Uterus (tissue), 4 donors: ENCODE data around the gene STKLD1. TPM values are rescaled to one million over a fixed set of nuclear protein-coding genes. Genes with fewer than 3 reads are reported as not detected.

Source experiments
- DNase-seq, 2 donors: peaks; one replicate each; pipeline ENCODE4 v3.0.0-alpha.2; 2019 to 2020
- H3K27ac ChIP-seq, 2 donors: fragments of 200-600 bp; sonication (generic); 1 replicate in 1 of 2; 2 replicates in 1 of 2; pipeline ENCODE4 v1.5.1; 2016 to 2018
- H3K27me3 ChIP-seq, 2 donors: fragments of 200-600 bp; sonication (generic); one replicate each; pipeline ENCODE4 v1.5.1; 2018 to 2019; ENCODE audit warnings: control low read depth in 1 of 2
- H3K36me3 ChIP-seq, 2 donors: fragments of 200-600 bp; sonication (generic); one replicate each; pipeline ENCODE4 v1.5.1; 2019; ENCODE audit warnings: control low read depth in 1 of 2
- H3K4me1 ChIP-seq, 2 donors: fragments of 200-600 bp; sonication (generic); one replicate each; pipeline ENCODE4 v1.5.1; 2018 to 2019; ENCODE audit warnings: control low read depth in 1 of 2
- H3K4me3 ChIP-seq, 2 donors: fragments of 200-600 bp; sonication (generic); 1 replicate in 1 of 2; 2 replicates in 1 of 2; pipeline ENCODE4 v1.5.1; 2018 to 2019; ENCODE audit warnings: mild to moderate bottlenecking in 1 of 2
- H3K9me3 ChIP-seq, 2 donors: fragments of 200-600 bp; sonication (generic); one replicate each; pipeline ENCODE4 v1.5.1; 2019; ENCODE audit warnings: control low read depth in 1 of 2
- POLR2A ChIP-seq, 2 donors: fragments of 450-650 bp; IDR thresholded peaks; one replicate each; pipeline ENCODE4 v1.6.1; 2016; ENCODE audit warnings: antibody characterized with exemption in 2 of 2, mild to moderate bottlenecking in 1 of 2, moderate library complexity in 1 of 2
- intact Hi-C: fragments of 100-400 bp; cut with DNase I; formaldehyde crosslinking; loops from one replicate; pipeline ENCODE4 v1.15.1; 2023; ENCODE audit warnings: low total_unique reads
- total RNA-seq, 4 donors: library from RNA; depleted of rRNA in 3 of 4; stranded (reverse); fragments of >200 nt in 3 of 4; gene quantifications; one replicate each; pipeline versions ENCODE4 v1.1.0 to v1.2.4, GENCODE V29; 2014 to 2023
- TF ChIP-seq, protein P1 (sequence below), 4 experiments: fragments of 200-600 bp in 2 of 4; fragments of 450-650 bp in 2 of 4; sonication (generic) in 2 of 4; IDR thresholded peaks; one replicate each; pipeline ENCODE4 v1.5.1; 2016 to 2019; ENCODE audit warnings: antibody characterized with exemption in 4 of 4, mild to moderate bottlenecking in 2 of 4, moderate library complexity in 1 of 4
- donor health status: DM: yes; HTN: yes; CAD: no.

STKLD1 gene
- total RNA-seq, 4 donors from 2014 or later = 0.88 to 1.7 (median 1.5) TPM; not detected in 1

DNA sequence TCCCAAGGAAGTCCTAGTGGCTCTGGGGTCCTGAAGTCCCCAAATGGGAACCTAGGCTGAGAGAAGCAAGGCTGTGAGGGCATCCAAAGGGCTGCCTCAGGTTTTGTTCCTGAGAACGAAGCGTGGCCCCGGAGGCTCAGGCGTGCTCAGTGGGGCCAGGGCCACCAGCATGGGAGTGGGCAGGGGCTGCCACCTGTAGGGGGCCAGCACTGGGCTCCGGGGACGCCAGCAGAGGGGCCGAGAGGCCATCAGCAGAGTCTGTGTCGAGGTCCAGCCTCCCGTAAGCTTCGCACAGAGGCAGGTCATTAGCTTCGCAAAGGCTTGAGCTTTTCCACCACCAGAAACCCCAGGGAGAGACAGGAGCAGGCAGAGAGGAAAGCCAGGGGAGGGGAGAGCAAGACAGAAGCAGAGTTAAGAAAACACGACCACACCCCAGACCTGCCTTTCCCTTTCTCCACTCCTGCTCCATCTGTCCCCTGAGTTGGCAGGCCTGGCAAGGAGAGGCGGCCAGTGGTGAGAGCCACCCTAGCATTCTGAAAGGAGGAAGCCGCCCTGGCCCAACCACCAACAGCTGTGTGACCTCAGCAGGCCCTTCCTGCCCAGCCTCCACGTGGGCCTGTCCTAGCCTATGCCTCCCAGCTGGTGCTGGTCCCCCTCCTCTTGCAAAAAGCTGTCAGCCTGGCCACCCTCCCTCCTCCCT, 34.6 kb upstream of the STKLD1 start:
- intact Hi-C loops = no loop called here
- Histone ChIP-seq H3K4me3 (no peak overlapping the region), H3K27ac (no peak overlapping the region), H3K36me3 (no peaks in the 10 kb centered on the region), H3K4me1 (peaks cover 0 to 7% of the 10 kb centered on the region in 2 donors), H3K9me3 (no peaks in the 10 kb centered on the region), H3K27me3 (no peaks in the 10 kb centered on the region)
- no peak for TF ChIP-seq POLR2A (IDR thresholded peaks at IDR 0.05)
- TF ChIP-seq, protein P1, sequence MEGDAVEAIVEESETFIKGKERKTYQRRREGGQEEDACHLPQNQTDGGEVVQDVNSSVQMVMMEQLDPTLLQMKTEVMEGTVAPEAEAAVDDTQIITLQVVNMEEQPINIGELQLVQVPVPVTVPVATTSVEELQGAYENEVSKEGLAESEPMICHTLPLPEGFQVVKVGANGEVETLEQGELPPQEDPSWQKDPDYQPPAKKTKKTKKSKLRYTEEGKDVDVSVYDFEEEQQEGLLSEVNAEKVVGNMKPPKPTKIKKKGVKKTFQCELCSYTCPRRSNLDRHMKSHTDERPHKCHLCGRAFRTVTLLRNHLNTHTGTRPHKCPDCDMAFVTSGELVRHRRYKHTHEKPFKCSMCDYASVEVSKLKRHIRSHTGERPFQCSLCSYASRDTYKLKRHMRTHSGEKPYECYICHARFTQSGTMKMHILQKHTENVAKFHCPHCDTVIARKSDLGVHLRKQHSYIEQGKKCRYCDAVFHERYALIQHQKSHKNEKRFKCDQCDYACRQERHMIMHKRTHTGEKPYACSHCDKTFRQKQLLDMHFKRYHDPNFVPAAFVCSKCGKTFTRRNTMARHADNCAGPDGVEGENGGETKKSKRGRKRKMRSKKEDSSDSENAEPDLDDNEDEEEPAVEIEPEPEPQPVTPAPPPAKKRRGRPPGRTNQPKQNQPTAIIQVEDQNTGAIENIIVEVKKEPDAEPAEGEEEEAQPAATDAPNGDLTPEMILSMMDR (IDR thresholded peaks at IDR 0.05) = no peak
- DNase-seq = no peak

DNA sequence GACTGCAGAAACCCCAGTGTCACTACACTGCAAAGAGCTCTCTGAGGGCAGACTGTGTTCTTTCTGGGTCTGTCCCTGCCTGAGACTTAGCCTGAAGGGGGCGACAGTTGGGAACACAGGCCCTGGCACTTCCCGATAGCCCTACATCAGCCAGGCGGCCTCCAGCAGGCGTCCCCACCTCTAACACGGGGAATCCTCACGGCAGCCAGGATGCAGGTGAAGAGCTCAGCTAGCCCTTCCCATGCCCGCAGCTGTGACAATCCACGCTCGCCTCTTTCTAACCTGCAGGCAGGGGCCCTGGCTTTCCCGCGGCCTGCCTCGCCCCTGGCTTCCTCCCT, 34.1 kb upstream of the STKLD1 start:
- no peak for DNase-seq
- intact Hi-C loops = no loop called here
- Histone ChIP-seq H3K27ac (no peak overlapping the region), H3K4me1 (peaks cover 0 to 7% of the 10 kb centered on the region in 2 donors), H3K9me3 (no peaks in the 10 kb centered on the region), H3K27me3 (no peaks in the 10 kb centered on the region), H3K4me3 (no peak overlapping the region), H3K36me3 (no peaks in the 10 kb centered on the region)
- TF ChIP-seq POLR2A (IDR thresholded peaks at IDR 0.05) = no peak
- TF ChIP-seq, protein P1 (IDR thresholded peaks at IDR 0.05) = no peak

DNA sequence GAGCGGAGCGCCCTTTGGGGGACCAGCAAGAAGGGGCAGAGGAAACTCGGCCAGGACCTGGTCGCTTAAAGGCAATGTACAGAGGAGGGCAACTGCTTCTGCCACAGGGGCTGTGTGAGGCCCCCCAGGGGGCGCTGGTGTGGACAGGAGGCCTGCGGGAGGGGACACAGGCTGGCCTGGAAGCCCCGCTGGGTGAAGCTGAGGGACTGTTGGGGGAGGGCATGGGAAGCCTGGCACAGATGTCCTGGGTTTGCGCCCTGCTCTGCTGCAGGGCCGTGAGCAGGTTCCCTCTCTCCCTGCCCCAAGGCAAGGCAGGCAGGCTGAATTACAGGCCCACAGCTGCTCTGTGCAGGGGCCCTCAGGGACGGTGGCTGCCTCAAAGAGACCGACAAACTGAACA, 33.6 kb upstream of the STKLD1 start:
- H3K27ac ChIP-seq = no peak overlapping the region
- no peaks in the 10 kb centered on the region for H3K27me3 ChIP-seq
- no peak overlapping the region for H3K4me3 ChIP-seq
- no peak for DNase-seq
- H3K9me3 ChIP-seq = no peaks in the 10 kb centered on the region
- peaks cover 0 to 7% of the 10 kb centered on the region in 2 donors for H3K4me1 ChIP-seq
- no peak for TF ChIP-seq POLR2A (IDR thresholded peaks at IDR 0.05)
- TF ChIP-seq, protein P1 (IDR thresholded peaks at IDR 0.05) = no peak
- intact Hi-C loops = no loop called here
- no peaks in the 10 kb centered on the region for H3K36me3 ChIP-seq

DNA sequence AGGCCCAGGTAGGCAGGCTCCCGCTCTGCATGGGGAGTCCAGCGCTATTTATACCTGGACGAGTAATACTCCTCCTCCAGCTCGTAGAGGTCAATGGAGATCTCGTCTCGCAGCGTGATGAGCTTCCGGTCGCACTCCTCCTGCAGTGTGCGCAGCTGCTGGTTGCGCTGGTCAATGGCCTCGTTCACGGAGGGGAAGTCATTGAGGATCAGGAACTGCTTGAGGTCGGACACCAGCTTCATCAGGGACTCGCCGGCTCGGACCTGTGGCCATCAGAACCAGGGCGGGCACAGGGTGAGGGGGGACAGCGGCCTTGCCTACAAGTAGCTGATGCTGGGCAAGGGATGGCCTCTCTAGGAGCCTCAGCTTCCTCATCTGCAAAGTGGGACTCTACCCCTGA, 32.1 kb upstream of the STKLD1 start:
- H3K4me3 ChIP-seq = no peak overlapping the region
- no peaks in the 10 kb centered on the region for H3K9me3 ChIP-seq
- H3K4me1 ChIP-seq = peaks cover 0 to 10% of the 10 kb centered on the region in 2 donors
- no peaks in the 10 kb centered on the region for H3K27me3 ChIP-seq
- H3K27ac ChIP-seq = no peak overlapping the region
- TF ChIP-seq POLR2A (IDR thresholded peaks at IDR 0.05) = no peak
- TF ChIP-seq, protein P1 (IDR thresholded peaks at IDR 0.05) = no peak
- DNase-seq = no peak
- intact Hi-C loops = no loop called here
- H3K36me3 ChIP-seq = no peaks in the 10 kb centered on the region

DNA sequence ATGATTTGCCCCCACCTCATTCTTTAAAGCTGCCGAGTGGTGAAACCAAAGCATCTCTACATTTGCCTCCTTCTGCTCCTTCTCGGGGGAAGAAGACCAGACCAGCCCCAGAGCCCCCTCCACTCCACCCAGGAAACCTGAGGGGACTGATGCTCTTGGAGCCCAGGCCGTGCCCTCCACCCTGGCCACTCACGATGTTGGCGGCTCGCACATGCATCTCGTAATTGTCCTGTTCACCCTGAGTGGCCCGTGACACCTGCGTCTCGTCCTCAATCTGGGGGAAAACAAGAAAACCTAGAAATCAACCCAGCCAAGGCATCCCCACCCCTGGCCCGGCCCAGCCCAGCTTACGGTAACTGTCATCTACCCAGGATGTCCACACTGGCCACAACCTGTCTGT, 31.2 kb upstream of the STKLD1 start:
- Histone ChIP-seq H3K9me3 (no peaks in the 10 kb centered on the region), H3K4me1 (peaks cover 0 to 15% of the 10 kb centered on the region in 2 donors), H3K4me3 (no peak overlapping the region), H3K36me3 (no peaks in the 10 kb centered on the region), H3K27me3 (no peaks in the 10 kb centered on the region), H3K27ac (no peak overlapping the region)
- no peak for DNase-seq
- TF ChIP-seq, protein P1 (IDR thresholded peaks at IDR 0.05) = no peak
- no peak for TF ChIP-seq POLR2A (IDR thresholded peaks at IDR 0.05)
- intact Hi-C loops = no loop called here
